Measurements from ENCODE around the gene QSER1.
A peak's percentile ranks its signal among the peaks of the same experiment; 100 is the strongest.

The QSER1 gene

GRCh38 chr11:32920570-32920969 lies 28.0 kb downstream of the QSER1 start:
- H3K79me2 ChIP-seq (ENCODE audit: control insufficient read depth, insufficient read depth, low read length, poor library complexity), result no peaks in the 10 kb centered on the region
- H3K27ac ChIP-seq (ENCODE audit: low read depth, low read length), result no peak overlapping the region
- H3K9me3 ChIP-seq (ENCODE audit: insufficient read depth, low read depth, low read length), result no peaks in the 10 kb centered on the region
- no peak overlapping the region for H3K9ac ChIP-seq (ENCODE audit: low read length)
- no peak overlapping the region for H4K8ac ChIP-seq (ENCODE audit: low read depth, low read length)
- no peaks in the 10 kb centered on the region for H3K27me3 ChIP-seq (ENCODE audit: insufficient read depth, low read length)
- H3K14ac ChIP-seq (ENCODE audit: low read length), result no peak overlapping the region
- H3K4me2 ChIP-seq (ENCODE audit: low read length), result no peak overlapping the region
- no peak overlapping the region for H4K91ac ChIP-seq (ENCODE audit: low read depth, low read length)
- no peak for DNase-seq
- no peak overlapping the region for H3K4ac ChIP-seq (ENCODE audit: low read depth, low read length)
- no peak overlapping the region for H2BK5ac ChIP-seq (ENCODE audit: low read depth, low read length, poor library complexity)
- no peak overlapping the region for H3K18ac ChIP-seq (ENCODE audit: low read length)
- peaks cover 2% of the 10 kb centered on the region for H3K79me1 ChIP-seq (ENCODE audit: low read length)
- no peak overlapping the region for H2BK12ac ChIP-seq (ENCODE audit: low read length)
- no peak overlapping the region for H3K23ac ChIP-seq (ENCODE audit: low read length)
- no peak overlapping the region for H4K12ac ChIP-seq (ENCODE audit: low read depth, low read length)
- H2BK120ac ChIP-seq (ENCODE audit: insufficient read depth, low read length, poor library complexity), result no peak overlapping the region
- no peak overlapping the region for H2AK5ac ChIP-seq (ENCODE audit: low read length)
- no peak overlapping the region for H3K4me3 ChIP-seq (ENCODE audit: low read depth, low read length)
- no peak overlapping the region for H2AFZ ChIP-seq (ENCODE audit: insufficient read depth, low read length, poor library complexity)
- H3K4me1 ChIP-seq (ENCODE audit: control insufficient read depth in 1 of 2, insufficient read depth in 2 of 2, low read length in 2 of 2), result peaks cover 2% of the 10 kb centered on the region in 2 experiments
- H3K36me3 ChIP-seq (ENCODE audit: control insufficient read depth in 1 of 2, insufficient read depth in 2 of 2, low read length in 2 of 2), result no peaks in the 10 kb centered on the region
- no CpG with 5 or more reads among the region's 1 CpG for WGBS (ENCODE audit: extremely low coverage, insufficient coverage, insufficient read length)

DNA sequence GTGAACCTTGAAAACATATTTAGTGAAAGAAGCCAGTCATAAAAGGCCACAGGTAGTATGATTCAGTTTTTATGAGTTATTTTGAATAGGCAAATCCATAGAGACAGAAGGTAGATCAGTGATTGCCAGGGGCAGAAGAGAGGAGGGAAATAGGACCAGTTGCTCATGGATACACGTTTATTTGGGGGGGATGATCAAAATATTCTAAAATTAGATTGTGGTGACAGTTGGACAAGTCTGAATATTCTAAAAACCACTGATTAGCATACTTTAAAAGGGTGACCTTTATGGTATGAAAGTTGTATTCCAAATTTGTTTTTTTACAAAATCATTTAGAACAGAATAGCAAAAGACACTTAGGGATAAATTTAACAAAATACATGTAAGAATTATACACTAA lies 28.6 kb downstream of the QSER1 start:
- H2AFZ ChIP-seq (ENCODE audit: insufficient read depth, low read length, poor library complexity), result no peak overlapping the region
- H3K36me3 ChIP-seq (ENCODE audit: control insufficient read depth in 1 of 2, insufficient read depth in 2 of 2, low read length in 2 of 2), result no peaks in the 10 kb centered on the region
- H3K4me1 ChIP-seq (ENCODE audit: control insufficient read depth in 1 of 2, insufficient read depth in 2 of 2, low read length in 2 of 2), result peaks cover 2% of the 10 kb centered on the region in 2 experiments
- no peak overlapping the region for H3K4me3 ChIP-seq (ENCODE audit: low read depth, low read length)
- no peaks in the 10 kb centered on the region for H3K79me2 ChIP-seq (ENCODE audit: control insufficient read depth, insufficient read depth, low read length, poor library complexity)
- H3K23ac ChIP-seq (ENCODE audit: low read length), result no peak overlapping the region
- H3K27me3 ChIP-seq (ENCODE audit: insufficient read depth, low read length), result no peaks in the 10 kb centered on the region
- WGBS (ENCODE audit: extremely low coverage, insufficient coverage, insufficient read length), result no CpG with 5 or more reads among the region's 1 CpG
- no peaks in the 10 kb centered on the region for H3K9me3 ChIP-seq (ENCODE audit: insufficient read depth, low read depth, low read length)
- DNase-seq, result no peak
- H2BK5ac ChIP-seq (ENCODE audit: low read depth, low read length, poor library complexity), result no peak overlapping the region
- H4K12ac ChIP-seq (ENCODE audit: low read depth, low read length), result no peak overlapping the region
- H2BK12ac ChIP-seq (ENCODE audit: low read length), result no peak overlapping the region
- H3K9ac ChIP-seq (ENCODE audit: low read length), result no peak overlapping the region
- no peak overlapping the region for H4K91ac ChIP-seq (ENCODE audit: low read depth, low read length)
- peaks cover 2% of the 10 kb centered on the region for H3K79me1 ChIP-seq (ENCODE audit: low read length)
- H3K4me2 ChIP-seq (ENCODE audit: low read length), result no peak overlapping the region
- H3K18ac ChIP-seq (ENCODE audit: low read length), result no peak overlapping the region
- no peak overlapping the region for H2BK120ac ChIP-seq (ENCODE audit: insufficient read depth, low read length, poor library complexity)
- H3K14ac ChIP-seq (ENCODE audit: low read length), result no peak overlapping the region
- H3K4ac ChIP-seq (ENCODE audit: low read depth, low read length), result no peak overlapping the region
- no peak overlapping the region for H4K8ac ChIP-seq (ENCODE audit: low read depth, low read length)
- H3K27ac ChIP-seq (ENCODE audit: low read depth, low read length), result no peak overlapping the region
- H2AK5ac ChIP-seq (ENCODE audit: low read length), result no peak overlapping the region

DNA sequence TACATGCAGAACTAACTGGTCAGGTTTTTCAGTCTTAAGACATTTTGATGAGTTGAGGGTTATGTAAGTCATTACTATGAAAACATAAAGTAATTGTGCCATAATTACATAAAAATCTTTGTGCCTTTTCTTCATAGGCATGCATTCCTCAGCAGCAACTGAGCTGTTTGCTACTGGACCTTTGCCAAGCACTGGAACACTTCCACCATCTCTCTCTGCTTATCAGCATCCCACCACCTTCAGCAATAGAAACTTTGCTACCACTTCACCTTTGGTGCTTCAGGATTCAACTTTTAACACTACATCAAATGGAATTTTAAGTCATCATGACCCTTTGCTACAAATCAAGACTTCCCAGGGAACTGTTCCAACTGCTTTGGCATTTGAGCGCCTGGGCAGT lies 39.0 kb downstream of the QSER1 start:
- no peak overlapping the region for H3K14ac ChIP-seq (ENCODE audit: low read length)
- H4K91ac ChIP-seq (ENCODE audit: low read depth, low read length), result no peak overlapping the region
- H3K27me3 ChIP-seq (ENCODE audit: insufficient read depth, low read length), result no peaks in the 10 kb centered on the region
- WGBS (ENCODE audit: extremely low coverage, insufficient coverage, insufficient read length), result no CpG with 5 or more reads among the region's 1 CpG
- H3K27ac ChIP-seq (ENCODE audit: low read depth, low read length), result no peak overlapping the region
- H2AFZ ChIP-seq (ENCODE audit: insufficient read depth, low read length, poor library complexity), result no peak overlapping the region
- H2BK12ac ChIP-seq (ENCODE audit: low read length), result no peak overlapping the region
- no peaks in the 10 kb centered on the region for H3K4me1 ChIP-seq (ENCODE audit: control insufficient read depth in 1 of 2, insufficient read depth in 2 of 2, low read length in 2 of 2)
- H4K8ac ChIP-seq (ENCODE audit: low read depth, low read length), result no peak overlapping the region
- no peaks in the 10 kb centered on the region for H3K79me1 ChIP-seq (ENCODE audit: low read length)
- no peaks in the 10 kb centered on the region for H3K79me2 ChIP-seq (ENCODE audit: control insufficient read depth, insufficient read depth, low read length, poor library complexity)
- H2BK5ac ChIP-seq (ENCODE audit: low read depth, low read length, poor library complexity), result no peak overlapping the region
- H3K23ac ChIP-seq (ENCODE audit: low read length), result peak overlapping the region; percentile 17
- H3K4me2 ChIP-seq (ENCODE audit: low read length), result no peak overlapping the region
- no peak overlapping the region for H2BK120ac ChIP-seq (ENCODE audit: insufficient read depth, low read length, poor library complexity)
- H3K4ac ChIP-seq (ENCODE audit: low read depth, low read length), result no peak overlapping the region
- H3K9ac ChIP-seq (ENCODE audit: low read length), result no peak overlapping the region
- DNase-seq, result no peak
- H3K36me3 ChIP-seq (ENCODE audit: control insufficient read depth in 1 of 2, insufficient read depth in 2 of 2, low read length in 2 of 2), result peaks cover 11 to 25% of the 10 kb centered on the region in 2 experiments
- H2AK5ac ChIP-seq (ENCODE audit: low read length), result no peak overlapping the region
- no peak overlapping the region for H4K12ac ChIP-seq (ENCODE audit: low read depth, low read length)
- H3K9me3 ChIP-seq (ENCODE audit: insufficient read depth, low read depth, low read length), result no peaks in the 10 kb centered on the region
- no peak overlapping the region for H3K4me3 ChIP-seq (ENCODE audit: low read depth, low read length)
- H3K18ac ChIP-seq (ENCODE audit: low read length), result no peak overlapping the region

GRCh38 chr11:32932196-32932595 lies 39.6 kb downstream of the QSER1 start:
- H4K91ac ChIP-seq (ENCODE audit: low read depth, low read length), result no peak overlapping the region
- H3K23ac ChIP-seq (ENCODE audit: low read length), result no peak overlapping the region
- no peak overlapping the region for H3K4me2 ChIP-seq (ENCODE audit: low read length)
- WGBS (ENCODE audit: extremely low coverage, insufficient coverage, insufficient read length), result no CpG with 5 or more reads among the region's 3 CpGs
- peaks cover 11 to 25% of the 10 kb centered on the region in 2 experiments for H3K36me3 ChIP-seq (ENCODE audit: control insufficient read depth in 1 of 2, insufficient read depth in 2 of 2, low read length in 2 of 2)
- no peak overlapping the region for H3K4ac ChIP-seq (ENCODE audit: low read depth, low read length)
- no peaks in the 10 kb centered on the region for H3K79me2 ChIP-seq (ENCODE audit: control insufficient read depth, insufficient read depth, low read length, poor library complexity)
- H3K18ac ChIP-seq (ENCODE audit: low read length), result no peak overlapping the region
- H3K4me1 ChIP-seq (ENCODE audit: control insufficient read depth in 1 of 2, insufficient read depth in 2 of 2, low read length in 2 of 2), result no peaks in the 10 kb centered on the region
- H2BK120ac ChIP-seq (ENCODE audit: insufficient read depth, low read length, poor library complexity), result no peak overlapping the region
- H2BK12ac ChIP-seq (ENCODE audit: low read length), result no peak overlapping the region
- no peak overlapping the region for H4K12ac ChIP-seq (ENCODE audit: low read depth, low read length)
- H4K8ac ChIP-seq (ENCODE audit: low read depth, low read length), result no peak overlapping the region
- no peak overlapping the region for H3K4me3 ChIP-seq (ENCODE audit: low read depth, low read length)
- no peak overlapping the region for H2AFZ ChIP-seq (ENCODE audit: insufficient read depth, low read length, poor library complexity)
- H3K27me3 ChIP-seq (ENCODE audit: insufficient read depth, low read length), result no peaks in the 10 kb centered on the region
- H3K9ac ChIP-seq (ENCODE audit: low read length), result no peak overlapping the region
- DNase-seq, result peak; percentile 76 to 84
- no peak overlapping the region for H3K27ac ChIP-seq (ENCODE audit: low read depth, low read length)
- H2BK5ac ChIP-seq (ENCODE audit: low read depth, low read length, poor library complexity), result no peak overlapping the region
- H3K79me1 ChIP-seq (ENCODE audit: low read length), result no peaks in the 10 kb centered on the region
- no peak overlapping the region for H3K14ac ChIP-seq (ENCODE audit: low read length)
- H3K9me3 ChIP-seq (ENCODE audit: insufficient read depth, low read depth, low read length), result no peaks in the 10 kb centered on the region
- H2AK5ac ChIP-seq (ENCODE audit: low read length), result no peak overlapping the region
